ENCODE measurements around the gene SMYD3. TPM values are rescaled to one million over a fixed set of nuclear protein-coding genes. Genes with fewer than 3 reads are reported as not detected.

The SMYD3 gene
- total and polyA plus RNA-seq, 9 of the 15 experiments (the other 6 are each of a cell fraction or from before 2014, with no cell fraction given) = 128 to 440 (median 197) TPM

- TF ChIP-seq TOE1 (IDR thresholded peaks at IDR 0.05; ENCODE audit: borderline replicate concordance) (no peak), TOE1 (CRISPR knock-in tag; IDR thresholded peaks at IDR 0.05; ENCODE audit: borderline replicate concordance, low read depth) (no peak), ZNF830 (CRISPR knock-in tag; IDR thresholded peaks at IDR 0.05) (no peak), ZNF436 (CRISPR knock-in tag; IDR thresholded peaks at IDR 0.05) (no peak), ZNF23 (CRISPR knock-in tag; IDR thresholded peaks at IDR 0.05) (no peak), CTCFL (IDR thresholded peaks at IDR 0.05; ENCODE audit: borderline replicate concordance, insufficient read depth, low read depth, low read length, poor library complexity, severe bottlenecking) (no peak)
Observed at GRCh38 chr1:246333855-246334254, 173.2 kb downstream of the SMYD3 start (continued).

GRCh38 chr1:246332078-246332477 lies 175.0 kb downstream of the SMYD3 start:
- WGBS (ENCODE audit: insufficient coverage, low coverage, missing lambda C conversion rate) = 6% methylated on average over 1 of the region's 1 CpG
- H3K79me2 ChIP-seq (ENCODE audit: control insufficient read depth, insufficient read depth, low read length) = no peaks in the 10 kb centered on the region
- H3K4me2 ChIP-seq (ENCODE audit: insufficient read depth, low read length) = peak overlapping the region; percentile 21; the same call in 1 of the 2 replicates
- no peaks in the 10 kb centered on the region for H3K9me1 ChIP-seq (ENCODE audit: control insufficient read depth, insufficient read depth, low read length)
- ATAC-seq (peak; percentile 82), FAIRE-seq (peak; percentile 37), DNase-seq (ENCODE audit: extremely low read depth in 1 of 4, low spot score in 3 of 4) (peak in 2 of 4 experiments; percentile 38 to 63)
- BruUV-seq (replicated peaks) = no TSS peak
- intact Hi-C loops (cut with micrococcal nuclease) = no loop called here
- no peak overlapping the region for H3K4me3 ChIP-seq
- POLR2A ChIA-PET = interaction anchor here (1.0 to 2.0 kb wide), 6 partner anchors 10 to 144 kb away, joined by 3 to 8 read pairs (median 4); no protein-coding TSS in a partner anchor
- peak overlapping the region; percentile 47; the same call in 2 of the 3 replicates for H3K27ac ChIP-seq (ENCODE audit: extremely low read depth, low read depth, low read length)
- in situ Hi-C loops (cut with MboI) = no loop called here
- CTCF ChIA-PET (ENCODE audit: low intra/inter-chr PET ratio) = no interaction called here
- H3K27me3 ChIP-seq (ENCODE audit: control insufficient read depth in 2 of 2, insufficient read depth in 2 of 2, low read length in 2 of 2) = no peaks in the 10 kb centered on the region
- H3K36me3 ChIP-seq (ENCODE audit: control insufficient read depth, insufficient read depth, low read length) = peaks cover 4% of the 10 kb centered on the region; the same call in 2 of the 3 replicates
- peaks cover 10 to 15% of the 10 kb centered on the region in 2 experiments for H3K4me1 ChIP-seq (replicated peaks in 1 of 2; ENCODE audit: control insufficient read depth in 2 of 2, insufficient read depth in 2 of 2, low read length in 2 of 2)
- peak overlapping the region; percentile 41; the same call in 1 of the 2 replicates for H2AFZ ChIP-seq (ENCODE audit: low read depth, low read length)
- no peak overlapping the region for H3K9ac ChIP-seq (ENCODE audit: insufficient read depth in 1 of 2, low read depth in 2 of 2, low read length in 2 of 2)
- H3K9me3 ChIP-seq (replicated peaks; ENCODE audit: control insufficient read depth, insufficient read depth, low read depth, low read length) = no peaks in the 10 kb centered on the region
- no peaks in the 10 kb centered on the region for H4K20me1 ChIP-seq (replicated peaks; ENCODE audit: control insufficient read depth, insufficient read depth, low read length)
- TF ChIP-seq POLR3A (IDR thresholded peaks at IDR 0.05; ENCODE audit: borderline replicate concordance, extremely low read depth, insufficient read depth, insufficient read length) (no peak), ZBTB17 (CRISPR knock-in tag; IDR thresholded peaks at IDR 0.05) (no peak), ZNF232 (CRISPR knock-in tag; IDR thresholded peaks at IDR 0.05) (no peak), NR2C1 (IDR thresholded peaks at IDR 0.05) (no peak), NR2C1 (tag; IDR thresholded peaks at IDR 0.05) (no peak), ZNF217 (CRISPR knock-in tag; IDR thresholded peaks at IDR 0.05) (no peak), MEIS2 (IDR thresholded peaks at IDR 0.05; ENCODE audit: partially characterized antibody) (peak; percentile 51), ZNF431 (CRISPR knock-in tag; IDR thresholded peaks at IDR 0.05) (no peak), CTBP1 (IDR thresholded peaks at IDR 0.05; ENCODE audit: borderline replicate concordance) (no peak), HINFP (tag; conservative IDR thresholded peaks at IDR 0.05; ENCODE audit: low read depth) (no peak; the same call in 1 of the 2 replicates), SAFB2 (IDR thresholded peaks at IDR 0.05; ENCODE audit: borderline replicate concordance, low read depth, low read length, severe bottlenecking) (no peak), IRF9 (tag; IDR thresholded peaks at IDR 0.05) (no peak)

Measured in K562 (cell line).